Activated CD8-positive, alpha-beta memory T cell treated with anti-CD3 and anti-CD28 coated beads for 48 hours (primary cell): ENCODE data around the gene SLC43A3.

ENCODE experiments used
- DNase-seq, 3 experiments: peaks; one replicate each; pipeline ENCODE4 v3.0.0-alpha.2; 2020; ENCODE audit warnings: low read depth in 2 of 3, low spot score in 2 of 3

The SLC43A3 gene

DNA sequence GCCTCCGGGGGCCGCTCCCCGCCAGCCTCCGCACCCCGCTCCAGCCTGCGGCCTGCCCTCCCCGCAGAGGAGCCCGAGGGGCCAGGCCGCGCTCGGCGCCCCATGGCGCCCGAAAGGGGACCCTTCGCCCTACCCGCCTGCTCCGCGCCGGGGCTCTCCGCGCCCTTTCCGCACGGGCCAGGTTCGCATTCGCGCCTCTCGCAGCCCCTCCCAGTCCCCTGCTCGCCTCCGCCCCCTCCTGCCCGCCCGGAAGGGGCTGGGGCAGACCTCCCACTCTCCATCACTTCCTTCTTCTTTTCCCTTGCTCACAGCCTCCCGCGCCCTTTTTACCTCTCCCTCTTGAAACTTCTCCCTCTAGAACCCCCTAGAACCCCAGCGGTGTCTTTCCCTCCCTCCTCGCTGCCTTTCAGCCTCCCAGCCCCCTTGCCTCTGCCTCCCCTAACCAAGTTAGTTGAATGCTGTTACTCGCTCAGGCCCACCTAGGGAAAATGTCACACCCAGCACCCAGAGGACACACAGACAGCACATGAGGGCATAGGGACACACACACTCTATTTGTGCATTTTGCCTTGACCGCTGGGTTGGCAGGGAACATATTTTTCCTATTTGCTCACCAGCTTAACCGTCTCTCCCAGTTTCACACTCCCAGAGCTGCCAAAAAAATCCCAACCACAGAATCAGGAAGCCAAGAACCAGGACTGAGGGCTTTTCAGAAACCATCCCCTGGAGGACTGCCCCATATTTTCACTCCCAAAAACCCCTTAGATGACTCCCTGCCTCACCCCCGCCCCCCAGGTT, at the start of gene SLC43A3:
SLC43A3 (minus strand) TSS at position 193 of the 798 bp plus-strand sequence. CDS start 949 bp downstream, outside the sequence.
- DNase-seq: peak; percentile 59 to 65 (median 60)

DNA sequence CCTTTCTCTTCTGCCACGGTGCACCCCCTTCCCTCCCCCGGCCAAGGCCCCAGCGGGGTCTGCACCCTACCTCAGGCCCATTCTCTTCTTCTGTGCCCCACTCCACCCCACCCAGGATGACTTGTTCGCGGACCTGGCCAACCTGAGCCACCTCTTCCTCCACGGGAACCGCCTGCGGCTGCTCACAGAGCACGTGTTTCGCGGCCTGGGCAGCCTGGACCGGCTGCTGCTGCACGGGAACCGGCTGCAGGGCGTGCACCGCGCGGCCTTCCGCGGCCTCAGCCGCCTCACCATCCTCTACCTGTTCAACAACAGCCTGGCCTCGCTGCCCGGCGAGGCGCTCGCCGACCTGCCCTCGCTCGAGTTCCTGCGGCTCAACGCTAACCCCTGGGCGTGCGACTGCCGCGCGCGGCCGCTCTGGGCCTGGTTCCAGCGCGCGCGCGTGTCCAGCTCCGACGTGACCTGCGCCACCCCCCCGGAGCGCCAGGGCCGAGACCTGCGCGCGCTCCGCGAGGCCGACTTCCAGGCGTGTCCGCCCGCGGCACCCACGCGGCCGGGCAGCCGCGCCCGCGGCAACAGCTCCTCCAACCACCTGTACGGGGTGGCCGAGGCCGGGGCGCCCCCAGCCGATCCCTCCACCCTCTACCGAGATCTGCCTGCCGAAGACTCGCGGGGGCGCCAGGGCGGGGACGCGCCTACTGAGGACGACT, 49.3 kb upstream of the SLC43A3 start:
- no peak for DNase-seq

DNA sequence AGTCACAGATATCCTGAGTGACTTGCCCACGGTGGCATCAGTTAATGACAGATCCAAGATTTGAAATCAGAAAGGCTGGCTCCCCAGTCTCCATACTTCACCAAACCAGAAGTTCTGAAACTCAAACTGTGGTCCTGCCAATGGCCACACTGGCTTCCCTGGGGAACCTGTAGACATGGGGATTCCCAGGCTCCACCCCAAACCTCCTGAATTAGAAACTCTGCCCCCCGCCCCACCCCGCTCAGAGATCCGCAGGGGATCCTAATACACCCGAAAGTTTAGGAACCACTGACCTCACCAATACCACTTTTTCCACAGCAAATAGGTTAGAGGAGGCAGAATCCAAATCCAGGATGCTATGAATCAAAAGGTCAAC, 48.7 kb upstream of the SLC43A3 start:
- DNase-seq: no peak

DNA sequence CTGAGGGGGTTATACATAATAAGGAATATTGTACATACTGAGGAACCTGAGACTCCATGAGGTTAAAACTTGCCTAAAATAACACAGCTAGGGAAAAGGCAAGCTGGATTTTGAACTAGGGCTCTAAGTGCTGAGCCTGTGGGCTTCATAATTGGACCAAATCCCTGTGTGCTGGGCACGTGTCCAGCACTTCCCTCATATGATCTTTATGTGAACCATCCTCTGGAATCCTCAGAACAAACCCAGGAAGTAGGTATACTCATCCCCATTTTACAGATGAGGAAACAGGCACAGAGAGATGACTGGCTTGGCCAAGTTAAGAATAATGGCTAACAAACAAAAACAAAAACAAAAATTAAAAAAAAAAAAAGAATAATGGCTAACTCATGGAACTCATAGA, 48.3 kb upstream of the SLC43A3 start:
- no peak for DNase-seq

DNA sequence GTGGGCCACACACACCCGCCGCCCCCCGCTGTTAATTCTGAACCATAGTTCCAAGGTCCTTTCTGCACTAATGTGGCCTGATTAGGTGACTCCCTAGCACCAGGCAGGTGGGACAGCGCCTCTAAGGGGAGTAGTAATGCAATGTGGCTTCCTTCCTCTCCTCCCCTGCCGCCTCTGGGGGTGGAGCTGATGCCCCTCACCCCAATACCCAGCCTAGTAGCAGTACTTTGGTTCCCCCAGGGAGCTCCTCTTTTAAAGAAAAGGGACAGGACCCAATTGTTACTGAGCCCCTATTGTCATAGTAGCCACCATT, 47.8 kb upstream of the SLC43A3 start:
- no peak for DNase-seq

DNA sequence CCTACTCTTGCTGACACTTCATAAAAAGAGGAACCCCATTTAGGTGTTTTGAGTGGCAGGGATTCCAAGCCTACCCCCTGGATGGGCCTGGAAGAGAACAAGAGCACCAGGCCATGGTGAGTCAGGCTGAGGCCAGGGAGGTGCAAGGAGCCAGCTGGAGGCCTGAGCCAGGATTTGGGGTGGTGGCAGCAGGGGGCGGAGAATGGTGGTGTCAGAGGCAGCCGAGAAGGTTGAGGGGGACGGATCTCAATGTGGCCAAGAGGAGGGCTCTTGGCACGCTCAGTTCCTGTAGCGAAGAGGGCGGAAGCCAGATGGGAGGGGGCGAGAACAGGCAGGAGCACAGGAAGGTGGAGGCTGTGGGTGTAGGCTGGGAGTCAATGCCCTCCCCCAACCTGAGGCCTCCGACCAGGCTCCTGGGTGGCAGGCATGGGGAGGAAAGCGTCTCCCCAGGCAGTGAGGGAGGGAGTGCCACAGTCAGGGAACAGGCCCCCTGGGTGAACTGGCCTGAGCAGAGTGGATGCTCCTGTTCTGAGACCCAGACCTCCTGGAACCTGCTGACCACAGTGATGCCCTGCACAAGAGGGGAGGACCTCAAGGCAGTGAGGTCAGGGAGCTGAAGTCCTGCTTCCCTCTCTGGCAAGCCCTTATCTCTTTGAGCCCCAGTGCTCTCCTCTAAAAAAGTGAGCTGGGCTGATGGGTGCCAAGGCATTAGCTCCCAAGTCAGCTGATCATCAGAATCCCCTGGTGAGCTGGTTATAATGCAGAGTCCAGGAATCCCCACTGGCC, 47.3 kb upstream of the SLC43A3 start:
- DNase-seq: no peak

DNA sequence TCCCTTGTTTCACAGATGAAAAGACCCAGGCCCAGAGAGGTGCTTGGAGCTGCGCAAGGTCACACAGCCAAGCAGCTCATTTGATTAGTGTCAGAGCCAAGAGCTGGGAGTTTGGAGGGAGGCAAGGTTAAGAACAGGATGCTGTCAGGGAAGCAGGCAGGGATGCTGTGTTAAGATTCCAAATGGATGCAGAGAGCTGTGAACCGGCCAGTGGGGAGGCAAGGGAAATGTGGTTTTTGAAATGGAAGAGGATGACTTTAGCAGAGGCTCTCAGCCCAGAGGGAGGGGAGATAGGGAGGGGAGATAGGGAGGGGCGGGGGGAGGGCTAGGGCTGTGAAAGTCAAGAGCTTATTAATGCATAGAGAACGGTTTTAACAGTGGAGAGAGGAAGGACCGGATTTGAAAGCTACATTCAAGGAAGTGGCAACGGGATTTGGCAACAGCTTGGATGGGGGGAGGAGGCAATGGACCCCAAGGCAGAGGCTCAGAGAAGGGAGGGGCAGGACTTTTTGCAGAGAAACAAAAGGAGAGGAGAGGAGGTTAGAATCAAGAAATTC, 46.4 kb upstream of the SLC43A3 start:
- DNase-seq: no peak

DNA sequence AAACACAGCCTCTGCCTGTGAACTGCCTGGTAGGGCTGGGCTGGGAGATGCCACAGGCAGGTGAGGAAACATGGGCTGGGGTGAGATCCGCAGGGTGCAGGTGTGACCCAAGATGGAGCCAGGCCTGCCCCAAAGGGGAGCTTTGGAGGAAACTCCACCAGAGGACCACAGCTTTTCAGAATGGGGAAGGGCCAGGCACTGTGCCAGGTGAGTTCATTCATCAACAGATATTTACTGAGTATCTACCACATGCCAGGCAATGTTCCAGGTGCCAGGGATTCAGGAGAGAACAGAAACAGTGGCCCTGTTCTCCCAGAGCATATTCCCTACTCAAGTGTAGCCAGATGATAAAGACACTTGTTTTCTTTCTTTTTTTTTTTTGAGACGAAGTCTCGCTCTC, 44.6 kb upstream of the SLC43A3 start:
- DNase-seq: no peak

DNA sequence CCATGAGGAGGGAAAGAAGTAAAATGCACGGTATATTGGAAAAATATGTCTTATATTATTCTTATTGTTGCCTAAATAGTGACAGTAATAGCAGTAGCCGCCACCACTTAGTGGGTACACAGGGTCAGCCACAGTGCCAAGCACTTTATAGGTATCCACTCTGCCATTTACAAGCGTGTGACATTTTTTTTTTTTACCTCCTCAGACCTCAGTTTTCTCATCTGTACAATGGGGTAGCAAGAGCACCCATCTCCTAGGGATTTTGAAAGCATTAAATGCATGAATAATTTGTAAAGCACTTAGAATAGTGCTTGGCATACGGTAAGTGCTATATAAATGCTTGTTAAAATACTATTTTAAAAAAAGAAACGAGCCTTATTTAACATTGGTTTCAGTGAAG, 42.3 kb upstream of the SLC43A3 start:
- no peak for DNase-seq

DNA sequence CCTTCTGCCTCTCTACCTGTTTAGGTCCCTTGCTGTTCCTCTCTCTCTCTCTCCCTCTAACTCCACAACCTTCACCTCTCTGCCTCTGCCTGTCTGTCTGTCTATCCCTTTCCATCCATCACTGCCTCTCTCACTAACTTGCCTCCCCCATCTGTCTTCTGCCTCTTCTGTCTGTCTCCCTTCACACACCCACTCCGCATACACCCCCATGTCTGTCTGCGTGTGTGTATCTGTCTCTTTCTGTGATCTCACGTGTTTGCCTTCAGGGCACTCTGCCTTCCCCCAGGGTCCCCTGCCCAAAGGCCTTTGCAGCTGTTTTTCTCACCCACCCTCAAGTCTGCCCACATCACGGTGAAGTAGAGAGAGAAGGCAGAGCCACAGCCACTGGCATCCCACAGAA, 41.4 kb upstream of the SLC43A3 start:
- DNase-seq: no peak

DNA sequence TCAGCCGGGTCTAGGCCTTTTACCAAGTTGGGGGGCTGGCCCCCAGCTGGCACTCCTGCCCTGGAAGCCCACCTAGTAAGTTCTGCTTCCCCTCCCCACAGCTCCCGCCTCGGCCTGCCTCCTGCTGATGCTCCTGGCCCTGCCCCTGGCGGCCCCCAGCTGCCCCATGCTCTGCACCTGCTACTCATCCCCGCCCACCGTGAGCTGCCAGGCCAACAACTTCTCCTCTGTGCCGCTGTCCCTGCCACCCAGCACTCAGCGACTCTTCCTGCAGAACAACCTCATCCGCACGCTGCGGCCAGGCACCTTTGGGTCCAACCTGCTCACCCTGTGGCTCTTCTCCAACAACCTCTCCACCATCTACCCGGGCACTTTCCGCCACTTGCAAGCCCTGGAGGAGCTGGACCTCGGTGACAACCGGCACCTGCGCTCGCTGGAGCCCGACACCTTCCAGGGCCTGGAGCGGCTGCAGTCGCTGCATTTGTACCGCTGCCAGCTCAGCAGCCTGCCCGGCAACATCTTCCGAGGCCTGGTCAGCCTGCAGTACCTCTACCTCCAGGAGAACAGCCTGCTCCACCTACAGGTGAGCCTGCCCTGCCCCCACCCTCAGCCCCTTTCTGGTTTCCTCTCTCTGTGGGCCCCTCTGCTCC, 40.7 kb upstream of the SLC43A3 start:
- DNase-seq: no peak

DNA sequence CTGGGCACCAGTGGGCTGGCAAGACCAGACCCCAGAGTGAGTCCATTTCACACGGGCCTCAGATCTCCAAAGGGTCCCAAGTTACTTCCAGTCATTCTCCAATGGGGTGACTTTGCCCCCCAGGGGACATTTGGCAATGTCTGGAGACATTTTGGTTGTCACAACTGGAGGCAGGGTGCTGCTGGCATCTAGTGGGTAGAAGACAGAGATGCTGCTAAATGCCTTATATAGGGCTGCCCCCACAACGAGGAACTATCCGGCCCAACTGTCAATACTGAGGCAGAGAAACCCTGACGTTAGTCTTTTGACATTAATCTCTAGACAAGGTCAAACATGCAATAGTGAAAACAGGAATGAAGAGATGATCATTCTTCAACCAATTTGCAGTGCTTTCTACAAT, 39.8 kb upstream of the SLC43A3 start:
- no peak for DNase-seq

DNA sequence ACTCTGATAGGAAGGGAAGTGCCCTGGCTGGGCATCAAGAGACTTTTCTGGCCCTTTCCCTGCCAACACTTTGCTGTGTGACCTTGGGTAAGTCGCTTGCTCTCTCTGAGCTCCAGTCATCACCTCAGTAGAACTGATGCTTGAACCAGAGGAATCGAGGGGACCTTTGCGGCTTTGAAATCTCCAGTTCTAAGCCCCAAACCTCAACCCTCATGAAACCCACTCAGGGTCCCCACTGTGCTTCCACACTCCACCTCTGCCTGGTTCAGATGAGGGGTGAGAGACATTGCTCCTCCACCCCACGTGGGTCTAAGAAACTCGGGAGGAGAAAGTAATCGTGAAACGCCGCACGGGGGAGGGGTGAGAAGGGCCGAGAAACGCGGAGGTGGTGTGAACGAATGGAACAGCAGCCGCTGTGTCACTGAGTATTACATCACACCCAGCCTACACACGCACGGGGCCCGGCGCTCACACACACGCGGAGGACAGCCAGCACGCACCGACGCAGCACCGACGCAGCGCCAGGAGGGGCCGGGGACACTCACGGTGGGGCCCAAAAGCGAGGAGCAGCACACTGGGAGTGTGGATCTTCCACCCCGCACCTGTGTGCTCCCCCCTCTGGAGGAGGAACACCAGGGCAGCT, 37.7 kb upstream of the SLC43A3 start:
- DNase-seq: no peak

DNA sequence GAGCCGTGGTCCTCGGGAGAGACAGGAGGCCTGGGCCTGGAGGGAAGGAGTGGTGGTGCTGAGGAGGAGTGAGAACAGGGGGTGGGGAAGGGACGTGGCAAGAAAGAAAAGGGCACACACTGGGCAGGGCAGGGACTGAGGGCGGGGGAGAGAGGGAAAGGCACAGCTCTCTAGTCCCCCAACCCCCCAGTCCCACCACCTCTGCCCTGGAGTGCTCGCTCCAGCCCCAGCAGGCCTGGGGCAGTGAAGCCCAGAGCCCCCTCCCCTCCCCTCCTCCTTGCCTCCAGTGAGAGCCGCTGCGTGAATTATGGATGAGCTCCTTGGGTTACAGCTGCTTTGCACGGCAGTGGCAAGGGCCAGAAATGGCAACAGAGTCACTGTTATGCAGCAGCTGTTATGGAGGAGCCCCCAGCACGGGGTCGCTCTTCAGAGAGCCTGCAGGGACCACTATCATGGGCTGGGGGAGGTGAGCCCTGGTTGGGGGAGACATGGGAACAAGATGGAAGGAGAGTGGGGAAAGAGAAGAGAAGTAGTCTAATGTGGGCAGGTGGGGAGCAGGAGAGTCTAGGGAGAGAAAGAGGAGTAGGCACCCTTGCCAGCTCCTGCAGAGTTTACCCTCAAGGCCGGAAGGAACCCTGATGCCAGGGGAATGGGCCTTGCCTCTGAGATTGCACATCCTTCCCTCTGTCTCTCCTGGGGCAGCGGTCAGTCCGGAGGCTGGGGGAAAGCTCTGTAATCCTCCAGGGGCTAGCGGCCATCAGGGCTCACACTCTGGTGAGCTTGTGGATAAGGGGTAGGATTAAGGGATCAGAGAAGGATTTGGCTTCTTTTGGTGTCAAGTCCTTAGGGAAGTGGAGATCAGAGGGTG, 37.0 kb upstream of the SLC43A3 start:
- DNase-seq: no peak

DNA sequence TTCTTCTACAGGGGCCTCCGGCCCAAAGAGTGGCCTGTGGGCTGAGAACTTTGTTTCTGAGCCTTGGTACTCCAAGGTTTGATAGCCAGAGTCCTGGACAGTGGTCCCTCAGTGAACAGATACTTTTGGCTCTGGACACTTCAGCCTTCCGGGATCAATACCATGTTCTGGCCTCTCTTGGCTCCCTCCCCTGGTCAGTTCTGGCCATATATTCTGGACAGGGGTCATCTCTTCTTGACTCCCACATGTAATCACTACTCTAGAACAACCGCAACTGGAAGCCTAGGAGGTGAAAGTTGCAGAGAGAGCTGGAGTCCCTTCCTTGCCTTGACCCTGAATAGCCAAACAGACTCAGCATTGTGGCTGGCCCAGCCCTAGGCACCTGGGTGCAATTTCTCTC, 35.7 kb upstream of the SLC43A3 start:
- DNase-seq: no peak

DNA sequence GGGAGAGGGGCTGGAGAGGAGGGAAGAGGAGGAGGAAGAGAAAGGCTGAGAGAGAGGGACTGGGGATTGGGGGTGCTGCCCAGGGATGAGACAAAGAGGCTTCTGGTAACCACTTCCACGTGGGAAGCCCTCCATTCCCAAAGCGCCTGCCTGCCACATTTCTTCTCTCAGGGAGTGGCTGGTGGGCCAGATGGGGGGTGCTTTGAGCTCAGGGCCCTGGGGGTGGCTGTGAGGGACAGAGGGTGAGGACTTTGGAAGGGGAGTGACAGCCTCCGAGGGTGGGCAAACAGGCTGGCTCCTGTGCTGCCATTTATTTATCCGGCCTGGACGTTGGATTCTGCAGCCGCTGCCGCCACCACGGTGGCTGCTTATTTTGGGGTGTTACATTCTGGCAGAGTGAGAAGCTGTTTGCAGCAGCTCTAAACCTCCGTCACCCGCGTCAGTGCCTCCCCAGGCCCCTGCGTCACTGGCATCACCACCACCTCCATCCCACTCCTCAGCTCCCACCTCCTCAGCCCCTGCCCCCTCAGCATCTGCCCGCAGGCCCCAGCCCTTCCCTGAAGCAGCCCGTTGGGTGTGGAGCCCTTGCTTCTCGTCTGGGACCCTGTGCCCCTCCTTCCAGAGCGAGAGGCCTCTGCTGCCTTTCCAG, 35.0 kb upstream of the SLC43A3 start:
- DNase-seq: no peak

DNA sequence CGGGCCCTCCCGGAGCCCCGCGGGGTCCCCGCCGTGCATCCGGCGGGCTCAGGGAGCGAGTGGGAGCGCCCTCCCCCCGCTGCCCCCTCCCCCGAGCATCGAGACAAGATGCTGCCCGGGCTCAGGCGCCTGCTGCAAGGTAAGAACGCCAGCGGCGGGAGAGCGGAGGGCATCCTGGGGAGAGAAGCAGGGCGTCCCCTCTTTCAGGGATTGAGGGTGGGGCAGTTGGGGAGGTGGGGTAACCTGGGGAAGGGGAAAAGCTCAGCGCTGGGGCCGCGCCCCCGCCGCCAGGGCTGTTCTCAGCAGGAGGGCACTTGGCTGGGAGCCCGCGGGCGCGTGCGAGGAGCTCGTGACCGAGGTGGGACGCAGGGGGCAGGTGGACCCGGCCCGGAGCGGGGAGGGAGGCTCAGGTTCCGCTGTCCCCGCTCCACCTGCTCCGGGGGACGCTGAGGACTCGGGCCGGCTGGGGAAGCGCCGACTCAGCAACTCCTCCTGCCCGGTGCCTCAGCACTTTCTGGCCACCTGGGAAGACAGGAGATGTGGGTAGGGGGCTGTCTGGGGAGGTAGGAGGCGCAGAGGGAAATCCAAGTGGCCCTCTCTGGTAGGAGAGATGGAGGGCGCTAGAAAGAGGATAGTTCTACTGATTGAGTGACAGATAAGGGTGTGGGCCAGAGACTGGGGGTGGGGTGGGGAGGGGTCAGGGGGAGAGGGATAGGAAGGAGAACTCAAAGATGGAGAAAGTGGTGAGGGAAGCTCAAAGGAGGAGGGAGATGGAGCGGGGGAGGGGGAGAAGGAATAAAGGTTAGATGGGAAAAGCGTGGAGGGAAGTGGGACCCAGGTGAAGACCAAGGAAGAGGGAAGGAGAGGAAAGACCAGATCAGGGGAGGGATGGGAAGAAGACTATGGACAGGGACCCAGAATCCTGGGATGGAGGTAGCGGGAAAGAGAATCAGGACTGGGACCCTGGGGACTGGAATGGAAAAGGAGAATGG, 34.1 kb upstream of the SLC43A3 start:
- DNase-seq: no peak
